CD4-positive, alpha-beta memory T cell (primary cell): ENCODE data around the gene IRAK3. TPM values are rescaled to one million over a fixed set of nuclear protein-coding genes. Genes with fewer than 3 reads are reported as not detected.

Experiments used
- polyA plus RNA-seq, 2 donors: library from polyadenylated mRNA; unstranded; fragments of 300-500 nt; fragmentation: Illumina TruSeq; gene quantifications; one replicate each; pipeline ENCODE4 v1.2.3, GENCODE V29; 2021
- total RNA-seq, 2 experiments: library from RNA; stranded (reverse); gene quantifications; one replicate each; pipeline ENCODE4 v1.2.3, GENCODE V29; 2021

Gene IRAK3
- total and polyA plus RNA-seq, 4 experiments from 2014 or later, result 0.14 to 0.47 (median 0.44) TPM; not detected in 1

Other genes starting within 250 kb of the IRAK3 start
- gene LLPH, start 58.5 kb upstream of the IRAK3 start, total RNA-seq, result 10 to 100 TPM; 25.8 to 26.4 TPM
- 10 to 100 TPM; 33.9 to 35.9 TPM for gene LLPH, start 58.5 kb upstream of the IRAK3 start, polyA plus RNA-seq
- 100 to 1,000 TPM in 1 of 2 experiments, 10 to 100 TPM in 1; 98.5 to 108 TPM for gene TMBIM4, start 19.2 kb upstream of the IRAK3 start, total RNA-seq
- 100 to 1,000 TPM; 284 to 486 TPM for gene TMBIM4, start 19.2 kb upstream of the IRAK3 start, polyA plus RNA-seq
- 10 to 100 TPM; 64.9 to 69.0 TPM for gene HELB, start 113.3 kb downstream of the IRAK3 start, total RNA-seq
- gene HELB, start 113.3 kb downstream of the IRAK3 start, polyA plus RNA-seq, result 10 to 100 TPM; 20.2 to 34.1 TPM